Measurements from ENCODE around the gene SUPT5H.
"Not testable (repeated sequence)": the region's sequence is repeated elsewhere in the genome, so short reads cannot be mapped to it uniquely, and the experiment has no call there.

The SUPT5H gene

DNA sequence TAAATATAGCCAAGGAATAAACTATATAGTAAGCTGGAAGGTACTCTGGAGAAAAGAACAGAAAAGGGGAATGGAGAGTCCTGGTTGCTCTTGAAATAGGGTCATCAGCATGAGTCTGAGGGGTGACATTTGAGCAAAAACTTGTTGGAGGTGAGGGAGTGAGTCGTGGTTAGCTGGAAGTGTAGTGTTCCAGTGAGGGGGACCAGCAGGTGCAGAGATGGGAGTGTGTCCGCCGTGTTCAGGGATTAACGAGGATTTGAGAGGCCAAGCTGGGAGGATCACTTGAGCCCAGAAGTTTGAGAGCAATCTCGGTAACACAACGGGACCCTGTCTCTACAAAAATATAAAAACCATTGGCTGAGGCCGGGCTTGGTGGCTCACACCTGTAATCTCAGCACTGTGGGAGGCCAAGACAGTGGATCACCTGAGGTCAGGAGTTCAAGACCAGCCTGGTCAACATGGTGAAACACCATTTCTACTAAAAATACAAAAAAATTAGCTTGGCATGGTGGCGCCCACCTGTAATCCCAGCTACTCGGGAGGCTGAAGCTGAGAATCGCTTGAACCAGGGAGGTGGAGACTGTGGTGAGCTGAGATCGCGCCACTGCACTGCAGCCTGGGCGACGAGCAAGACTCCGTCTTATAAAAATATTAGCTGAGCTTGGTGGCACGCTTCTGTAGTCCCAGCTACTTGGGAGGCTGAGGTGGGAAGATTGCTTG is 1.1 kb downstream of the SUPT5H start:
- Histone ChIP-seq H3K36me3 (peaks cover 15% of the 10 kb centered on the region), H3K9me3 (no peaks in the 10 kb centered on the region), H3K4me1 (ENCODE audit: control insufficient read depth in 1 of 2, insufficient read depth in 1 of 2, low read depth in 1 of 2, low read length in 1 of 2) (peaks cover 21 to 30% of the 10 kb centered on the region in 2 experiments), H3K27ac (peak overlapping the region; percentile 94), H3K4me3 (ENCODE audit: low read depth in 1 of 2, low read length in 1 of 2) (peak overlapping the region; percentile 90 to 93), H3K27me3 (peaks cover 8% of the 10 kb centered on the region)
- TF ChIP-seq, protein P1, sequence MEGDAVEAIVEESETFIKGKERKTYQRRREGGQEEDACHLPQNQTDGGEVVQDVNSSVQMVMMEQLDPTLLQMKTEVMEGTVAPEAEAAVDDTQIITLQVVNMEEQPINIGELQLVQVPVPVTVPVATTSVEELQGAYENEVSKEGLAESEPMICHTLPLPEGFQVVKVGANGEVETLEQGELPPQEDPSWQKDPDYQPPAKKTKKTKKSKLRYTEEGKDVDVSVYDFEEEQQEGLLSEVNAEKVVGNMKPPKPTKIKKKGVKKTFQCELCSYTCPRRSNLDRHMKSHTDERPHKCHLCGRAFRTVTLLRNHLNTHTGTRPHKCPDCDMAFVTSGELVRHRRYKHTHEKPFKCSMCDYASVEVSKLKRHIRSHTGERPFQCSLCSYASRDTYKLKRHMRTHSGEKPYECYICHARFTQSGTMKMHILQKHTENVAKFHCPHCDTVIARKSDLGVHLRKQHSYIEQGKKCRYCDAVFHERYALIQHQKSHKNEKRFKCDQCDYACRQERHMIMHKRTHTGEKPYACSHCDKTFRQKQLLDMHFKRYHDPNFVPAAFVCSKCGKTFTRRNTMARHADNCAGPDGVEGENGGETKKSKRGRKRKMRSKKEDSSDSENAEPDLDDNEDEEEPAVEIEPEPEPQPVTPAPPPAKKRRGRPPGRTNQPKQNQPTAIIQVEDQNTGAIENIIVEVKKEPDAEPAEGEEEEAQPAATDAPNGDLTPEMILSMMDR (IDR thresholded peaks at IDR 0.05), result no peak

DNA sequence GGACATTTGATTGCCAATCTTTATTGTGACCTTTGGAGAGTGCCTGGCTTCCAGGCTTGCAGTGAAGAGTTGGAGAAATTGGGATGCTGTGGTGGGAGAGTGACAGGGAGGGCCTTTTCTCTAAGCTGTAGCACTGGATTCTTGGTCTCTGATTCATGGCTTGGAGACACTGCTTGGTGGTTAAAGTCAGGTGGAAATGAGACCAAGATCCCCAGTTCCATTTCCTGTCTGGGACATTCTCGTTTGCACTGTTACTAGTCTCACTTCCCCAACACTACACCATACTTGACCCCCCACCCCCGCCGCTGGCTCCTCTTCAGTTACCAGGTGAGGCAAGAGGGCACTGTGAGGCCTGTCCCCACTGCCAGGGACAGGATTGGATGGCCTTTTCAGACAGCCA is 2.9 kb downstream of the SUPT5H start:
- Histone ChIP-seq H3K27ac (no peak overlapping the region), H3K4me1 (ENCODE audit: control insufficient read depth in 1 of 2, insufficient read depth in 1 of 2, low read depth in 1 of 2, low read length in 1 of 2) (peaks cover 21 to 30% of the 10 kb centered on the region in 2 experiments), H3K4me3 (ENCODE audit: low read depth in 1 of 2, low read length in 1 of 2) (no peak overlapping the region), H3K27me3 (no peaks in the 10 kb centered on the region), H3K36me3 (peaks cover 18% of the 10 kb centered on the region), H3K9me3 (no peaks in the 10 kb centered on the region)
- TF ChIP-seq, protein P1 (IDR thresholded peaks at IDR 0.05), result no peak

DNA sequence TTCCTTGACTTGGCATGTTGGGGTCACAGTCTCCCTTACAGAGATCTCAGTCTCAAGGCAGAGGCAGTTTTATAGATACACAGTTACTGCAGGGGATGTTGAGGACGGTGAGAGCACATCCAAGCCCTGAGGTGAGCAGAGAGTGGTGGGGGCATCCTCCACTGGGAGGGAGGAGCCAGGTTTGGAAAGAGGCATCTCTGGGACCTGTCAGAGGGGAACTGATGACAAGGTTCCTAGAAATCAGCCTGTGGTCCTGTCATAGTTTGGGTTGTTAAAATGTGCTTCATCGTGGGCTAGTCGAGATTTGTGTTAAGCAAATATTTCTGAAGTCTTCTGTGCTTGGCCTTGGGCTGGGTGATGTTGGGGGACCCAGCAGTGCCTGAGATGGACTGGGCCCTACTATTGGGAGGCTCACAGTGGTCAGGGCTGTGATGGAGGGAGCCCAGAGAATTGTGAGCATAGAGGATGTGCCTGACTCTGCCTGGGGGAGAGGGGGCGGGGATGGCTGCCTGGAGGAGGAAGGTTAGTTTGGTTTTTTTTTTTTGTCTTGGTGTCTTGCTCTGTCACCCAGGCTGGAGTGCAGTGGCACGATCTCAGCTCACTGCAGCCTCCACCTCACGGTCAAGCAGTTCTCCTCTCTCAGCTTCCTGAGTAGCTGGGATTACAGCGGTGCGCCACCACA is 3.9 kb downstream of the SUPT5H start:
- no peak overlapping the region for H3K27ac ChIP-seq
- H3K4me1 ChIP-seq (ENCODE audit: control insufficient read depth in 1 of 2, insufficient read depth in 1 of 2, low read depth in 1 of 2, low read length in 1 of 2), result peaks cover 20 to 29% of the 10 kb centered on the region in 2 experiments
- H3K36me3 ChIP-seq, result peaks cover 28% of the 10 kb centered on the region
- H3K9me3 ChIP-seq, result no peaks in the 10 kb centered on the region
- H3K27me3 ChIP-seq, result no peaks in the 10 kb centered on the region
- no peak overlapping the region for H3K4me3 ChIP-seq (ENCODE audit: low read depth in 1 of 2, low read length in 1 of 2)
- TF ChIP-seq, protein P1 (IDR thresholded peaks at IDR 0.05), result no peak

DNA sequence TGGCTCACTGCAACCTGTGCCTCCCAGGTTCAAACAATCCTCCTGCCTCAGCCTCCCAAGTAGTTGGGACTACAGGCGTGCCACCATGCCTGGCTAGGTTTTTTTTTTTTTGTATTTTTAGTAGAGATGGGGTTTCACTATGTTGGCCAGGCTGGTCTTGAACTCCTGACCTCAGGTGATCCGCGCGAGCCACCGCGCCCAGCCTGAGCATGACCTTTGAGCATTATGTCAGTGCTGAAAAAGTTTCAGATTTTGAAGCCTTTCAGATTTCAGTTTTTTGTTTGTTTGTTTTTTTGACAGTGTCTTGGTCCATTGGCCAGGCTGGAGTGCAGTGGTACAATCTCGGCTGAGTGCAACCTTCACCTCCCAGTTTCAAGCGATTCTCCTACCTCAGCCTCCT is 5.9 kb downstream of the SUPT5H start:
- not testable (repeated sequence) for H3K27me3 ChIP-seq; H3K9me3 ChIP-seq; H3K27ac ChIP-seq; H3K4me3 ChIP-seq (ENCODE audit: low read depth in 1 of 2, low read length in 1 of 2)
- peaks cover 38% of the 10 kb centered on the region for H3K36me3 ChIP-seq
- peaks cover 7 to 17% of the 10 kb centered on the region in 2 experiments for H3K4me1 ChIP-seq (ENCODE audit: control insufficient read depth in 1 of 2, insufficient read depth in 1 of 2, low read depth in 1 of 2, low read length in 1 of 2)

DNA sequence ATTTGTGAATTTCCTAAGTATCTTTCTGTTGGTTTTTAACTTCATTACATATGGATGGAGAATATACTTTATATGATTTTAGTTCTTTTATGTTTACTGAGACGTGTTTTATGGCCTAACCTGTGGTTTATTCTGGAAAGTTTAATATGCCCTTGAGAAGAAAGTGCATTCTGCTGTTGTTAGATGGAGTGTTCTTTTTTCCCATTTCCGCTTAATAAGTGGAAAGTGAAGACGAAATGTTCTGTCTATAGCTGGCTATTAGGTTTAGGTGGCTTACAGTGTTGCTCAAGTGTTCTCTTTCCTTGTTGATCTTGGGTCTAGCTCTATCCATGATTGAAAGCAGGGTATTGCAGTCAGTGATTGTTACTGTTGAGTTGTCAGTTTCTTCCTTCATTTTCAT is 18.0 kb downstream of the SUPT5H start:
- peaks cover 86% of the 10 kb centered on the region for H3K36me3 ChIP-seq
- H3K27ac ChIP-seq, result no peak overlapping the region
- H3K4me3 ChIP-seq (ENCODE audit: low read depth in 1 of 2, low read length in 1 of 2), result no peak overlapping the region
- TF ChIP-seq, protein P1 (IDR thresholded peaks at IDR 0.05), result no peak
- H3K27me3 ChIP-seq, result no peaks in the 10 kb centered on the region
- H3K9me3 ChIP-seq, result no peaks in the 10 kb centered on the region
- H3K4me1 ChIP-seq (ENCODE audit: control insufficient read depth in 1 of 2, insufficient read depth in 1 of 2, low read depth in 1 of 2, low read length in 1 of 2), result no peaks in the 10 kb centered on the region

Data from neutrophil (primary cell).